Measurements from ENCODE around the gene KMO.

The KMO gene

GRCh38 chr1:241644259-241644658 is 112.1 kb downstream of the KMO start:
- Histone ChIP-seq H3K36me3 (ENCODE audit: low read length) (no peaks in the 10 kb centered on the region), H3K4me2 (ENCODE audit: low read depth, low read length, poor library complexity, severe bottlenecking) (no peak overlapping the region), H3K9me2 (replicated peaks; ENCODE audit: insufficient read depth, low read length) (no peaks in the 10 kb centered on the region), H3K4me3 (ENCODE audit: insufficient read depth, low read length, poor library complexity, severe bottlenecking) (no peak overlapping the region), H3F3A (ENCODE audit: insufficient read depth) (peaks cover 6% of the 10 kb centered on the region; the same call in 1 of the 2 replicates), H3K9me3 (ENCODE audit: insufficient read depth, low read length) (no peaks in the 10 kb centered on the region), H4K20me1 (ENCODE audit: low read depth, low read length) (no peaks in the 10 kb centered on the region), H2AFZ (ENCODE audit: low read depth, low read length, severe bottlenecking) (no peak overlapping the region), H3K9ac (ENCODE audit: low read length) (no peak overlapping the region), H3K27me3 (ENCODE audit: low read length) (no peaks in the 10 kb centered on the region), H3K27ac (ENCODE audit: low read depth, low read length) (no peak overlapping the region), H3K79me2 (ENCODE audit: insufficient read depth, low read length) (no peaks in the 10 kb centered on the region)
- TF ChIP-seq CTCF (IDR thresholded peaks at IDR 0.05; ENCODE audit: insufficient read depth, low read length, poor library complexity, severe bottlenecking) (no peak), EZH2phosphoT487 (conservative IDR thresholded peaks at IDR 0.05; ENCODE audit: low read length) (no peak)

- TF ChIP-seq EZH2phosphoT487 (conservative IDR thresholded peaks at IDR 0.05; ENCODE audit: low read length) (no peak), CTCF (IDR thresholded peaks at IDR 0.05; ENCODE audit: insufficient read depth, low read length, poor library complexity, severe bottlenecking) (no peak)
- H3K79me2 ChIP-seq (ENCODE audit: insufficient read depth, low read length): no peaks in the 10 kb centered on the region
- H3K9ac ChIP-seq (ENCODE audit: low read length): no peak overlapping the region
- H3K4me3 ChIP-seq (ENCODE audit: insufficient read depth, low read length, poor library complexity, severe bottlenecking): no peak overlapping the region
- H3K9me2 ChIP-seq (replicated peaks; ENCODE audit: insufficient read depth, low read length): no peaks in the 10 kb centered on the region
- H3K27me3 ChIP-seq (ENCODE audit: low read length): no peaks in the 10 kb centered on the region
- no peaks in the 10 kb centered on the region for H3K36me3 ChIP-seq (ENCODE audit: low read length)
- peaks cover 6% of the 10 kb centered on the region; the same call in 1 of the 2 replicates for H3F3A ChIP-seq (ENCODE audit: insufficient read depth)
- no peaks in the 10 kb centered on the region for H4K20me1 ChIP-seq (ENCODE audit: low read depth, low read length)
- H2AFZ ChIP-seq (ENCODE audit: low read depth, low read length, severe bottlenecking): no peak overlapping the region
- H3K27ac ChIP-seq (ENCODE audit: low read depth, low read length): no peak overlapping the region
- H3K4me2 ChIP-seq (ENCODE audit: low read depth, low read length, poor library complexity, severe bottlenecking): no peak overlapping the region
- no peaks in the 10 kb centered on the region for H3K9me3 ChIP-seq (ENCODE audit: insufficient read depth, low read length)
These were observed 113.0 kb downstream of the KMO start for GRCh38 chr1:241645199-241645598.

All from SU-DHL-6 (cell line).